ENCODE measurements around the gene GPAM.

The GPAM gene

GRCh38 chr10:112182784-112183328 is 709 bp downstream of the GPAM start:
- no peak for DNase-seq (ENCODE audit: low read depth)

DNA sequence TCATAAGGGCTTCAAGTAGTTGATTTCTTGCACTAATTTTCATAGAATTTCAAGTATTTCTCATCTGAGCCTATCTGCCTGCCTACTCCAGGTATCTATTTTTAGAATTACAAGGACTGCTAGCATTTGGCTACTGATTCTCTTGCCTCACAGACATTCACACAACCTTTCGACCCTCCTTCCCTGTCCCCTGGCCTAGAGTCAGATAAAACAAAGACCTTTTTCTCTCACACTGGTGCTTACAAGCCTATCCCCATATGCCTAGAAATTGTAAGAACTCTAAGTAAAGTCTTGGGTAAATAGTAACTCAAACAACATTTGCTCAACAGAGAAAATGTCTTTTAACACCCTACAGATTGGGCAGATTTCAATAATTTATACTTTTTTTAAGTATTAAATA is 6.3 kb downstream of the GPAM start:
- no peak for DNase-seq (ENCODE audit: low read depth)

DNA sequence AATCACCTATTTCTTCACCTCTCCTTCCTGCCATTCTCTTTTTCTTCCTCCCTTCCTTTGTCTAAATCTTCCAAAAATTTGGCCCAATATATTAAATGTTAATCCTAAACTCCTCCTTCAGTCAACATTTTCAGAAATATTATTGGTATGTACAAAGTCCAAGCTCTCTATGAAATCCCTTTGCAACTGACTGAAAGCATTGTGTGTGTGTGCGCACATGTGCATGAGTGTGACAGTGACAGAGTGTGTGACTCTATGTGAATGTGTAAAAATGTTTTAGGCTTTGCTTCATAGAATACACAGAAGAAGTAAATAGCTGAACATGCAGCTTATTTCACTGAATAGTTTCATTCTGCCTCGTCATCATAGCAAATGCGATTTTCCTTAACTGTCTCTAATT is 7.0 kb downstream of the GPAM start:
- DNase-seq (ENCODE audit: low read depth): no peak

DNA sequence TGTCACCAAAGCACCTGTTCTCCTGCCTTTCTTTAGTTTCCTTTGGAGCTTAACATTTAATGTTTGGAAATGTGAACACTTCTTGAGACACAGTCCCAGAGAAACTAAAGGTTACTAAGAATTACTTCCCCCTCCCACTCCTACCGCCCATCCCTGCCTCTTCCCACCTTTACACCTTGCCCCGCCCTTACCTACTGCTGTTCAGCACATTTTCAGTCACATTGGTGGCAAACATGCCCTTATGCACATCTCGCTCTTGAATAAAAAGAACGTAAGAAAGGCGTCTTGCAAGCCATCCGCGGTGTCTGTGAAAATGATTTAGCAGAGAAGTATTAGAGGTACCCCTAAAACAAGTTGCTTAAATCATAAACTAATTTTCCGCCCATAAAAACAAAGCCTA is 8.2 kb downstream of the GPAM start:
- no peak for DNase-seq (ENCODE audit: low read depth)

- DNase-seq (ENCODE audit: low read depth): no peak
Measured at GRCh38 chr10:112173206-112173605, 10.4 kb downstream of the GPAM start.

DNA sequence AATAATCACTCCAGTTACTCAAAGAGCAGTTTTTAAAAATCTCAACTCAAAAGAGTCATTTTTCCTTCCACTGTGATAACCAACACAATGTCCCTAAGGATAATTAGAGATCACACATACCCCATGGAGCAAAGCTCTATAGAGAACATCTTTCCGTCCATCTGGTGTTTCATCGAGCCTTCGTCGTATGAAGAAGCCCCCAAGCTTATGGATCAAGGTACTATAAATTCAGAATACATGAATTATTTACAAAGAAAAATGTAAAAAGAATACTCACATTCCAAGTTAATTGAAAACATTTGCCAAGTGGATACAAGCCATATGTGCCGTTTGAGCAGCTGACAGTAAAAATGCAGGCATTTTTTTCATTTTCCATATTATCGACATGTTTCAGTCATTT is 14.8 kb downstream of the GPAM start:
- DNase-seq (ENCODE audit: low read depth): no peak

- no peak for DNase-seq (ENCODE audit: low read depth)
Measured at GRCh38 chr10:112166800-112167199, 16.8 kb downstream of the GPAM start.

- no peak for DNase-seq (ENCODE audit: low read depth)
Measured at GRCh38 chr10:112161757-112162518, 21.6 kb downstream of the GPAM start.

DNA sequence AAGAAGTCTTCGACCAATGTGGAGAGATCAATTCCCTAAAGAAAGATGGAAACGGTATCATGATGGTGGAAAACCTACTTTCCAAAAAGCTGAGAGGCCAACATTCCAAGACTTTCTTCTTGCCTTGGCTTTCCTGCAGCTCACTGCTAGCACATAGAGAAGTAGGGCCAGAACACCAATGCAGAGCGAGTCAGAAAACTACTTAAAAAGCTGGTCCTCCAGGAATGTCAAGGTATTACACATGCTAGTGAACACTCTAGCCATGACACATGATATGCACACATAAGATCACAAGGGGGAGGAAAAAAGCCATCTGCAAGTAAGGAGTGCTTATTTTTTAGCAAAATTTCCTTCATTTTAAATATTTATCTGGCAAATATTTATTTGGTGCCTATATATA is 22.7 kb downstream of the GPAM start:
- DNase-seq (ENCODE audit: low read depth): no peak

DNA sequence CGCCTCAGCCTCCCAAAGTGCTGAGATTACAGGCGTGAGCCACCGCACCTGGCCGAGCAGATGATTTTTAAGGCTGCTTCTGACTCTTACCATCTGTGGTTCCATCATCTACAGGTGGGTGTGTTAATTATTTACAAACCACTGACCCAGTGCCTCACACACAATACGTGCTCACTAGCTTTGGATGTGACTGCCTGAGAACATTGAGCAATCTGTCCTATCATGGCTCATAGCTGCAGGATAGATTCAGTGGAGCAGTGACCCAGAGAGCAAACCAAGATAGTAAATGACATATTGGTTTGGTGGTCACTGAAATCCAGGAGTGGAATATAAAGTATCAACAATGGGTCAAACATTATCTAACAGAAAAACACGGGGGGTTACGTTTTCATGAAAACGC is 24.1 kb downstream of the GPAM start:
- no peak for DNase-seq (ENCODE audit: low read depth)

GRCh38 chr10:112151524-112152039 is 32.0 kb downstream of the GPAM start:
- DNase-seq (ENCODE audit: low read depth): no peak

DNA sequence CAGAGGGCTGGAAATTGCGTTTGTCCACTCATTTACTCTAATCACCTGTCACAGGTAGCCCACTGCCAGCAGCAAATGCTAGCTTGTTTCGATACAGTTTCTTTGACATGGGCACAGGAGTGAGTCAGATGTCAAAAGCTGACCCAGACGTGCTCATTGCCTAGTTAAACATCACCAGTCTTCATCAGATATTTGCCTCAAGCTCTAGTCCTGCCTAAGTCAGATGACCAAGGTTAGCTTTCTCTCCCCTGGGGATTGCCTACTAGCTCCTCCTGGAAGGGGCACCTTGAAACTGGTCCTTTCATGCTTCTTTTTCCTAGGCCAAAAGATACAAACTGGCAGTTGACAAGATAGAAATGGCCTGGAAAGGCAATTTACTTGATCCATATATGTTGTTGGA is 35.2 kb downstream of the GPAM start:
- DNase-seq (ENCODE audit: low read depth): no peak

DNA sequence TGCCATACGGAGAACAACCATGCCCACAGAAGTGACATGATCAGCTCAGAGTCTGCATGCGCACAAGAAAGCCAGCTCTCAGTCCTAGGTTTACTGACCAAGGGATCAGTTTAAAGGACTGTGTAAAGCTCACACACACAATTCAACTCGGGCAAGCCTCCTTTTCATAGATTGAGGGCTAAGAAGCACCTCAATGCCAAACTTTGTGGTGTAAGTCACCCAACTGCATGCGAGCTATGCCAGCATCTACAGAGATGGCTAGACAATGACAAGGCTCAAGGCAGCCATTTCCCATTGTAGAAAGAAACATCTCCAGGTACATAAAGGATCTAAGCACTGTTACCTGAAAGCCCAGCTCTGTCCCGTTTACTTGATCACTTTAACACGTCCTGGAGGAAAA is 36.8 kb downstream of the GPAM start:
- DNase-seq (ENCODE audit: low read depth): no peak

DNA sequence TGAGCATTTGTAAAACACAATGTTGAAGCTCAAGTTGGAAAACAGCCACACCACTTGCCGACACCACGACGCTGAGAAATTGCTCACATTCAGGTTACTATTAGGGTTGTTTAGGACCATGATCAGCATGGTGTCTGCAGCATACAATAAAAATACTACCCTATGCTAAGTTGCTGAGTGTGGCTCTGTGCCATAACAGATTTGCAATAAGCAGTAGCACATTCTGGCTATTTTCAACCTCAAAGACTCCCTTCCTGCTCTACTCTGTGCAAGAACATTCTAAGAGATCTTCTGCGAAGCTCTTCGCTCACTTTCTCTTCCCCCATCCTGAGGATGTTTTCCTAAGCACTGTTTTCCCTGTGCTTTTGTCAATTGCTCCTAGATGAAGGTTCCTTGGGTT is 38.3 kb downstream of the GPAM start:
- DNase-seq (ENCODE audit: low read depth): no peak

GRCh38 chr10:112143420-112143819 is 40.1 kb downstream of the GPAM start:
- DNase-seq (ENCODE audit: low read depth): no peak

DNA sequence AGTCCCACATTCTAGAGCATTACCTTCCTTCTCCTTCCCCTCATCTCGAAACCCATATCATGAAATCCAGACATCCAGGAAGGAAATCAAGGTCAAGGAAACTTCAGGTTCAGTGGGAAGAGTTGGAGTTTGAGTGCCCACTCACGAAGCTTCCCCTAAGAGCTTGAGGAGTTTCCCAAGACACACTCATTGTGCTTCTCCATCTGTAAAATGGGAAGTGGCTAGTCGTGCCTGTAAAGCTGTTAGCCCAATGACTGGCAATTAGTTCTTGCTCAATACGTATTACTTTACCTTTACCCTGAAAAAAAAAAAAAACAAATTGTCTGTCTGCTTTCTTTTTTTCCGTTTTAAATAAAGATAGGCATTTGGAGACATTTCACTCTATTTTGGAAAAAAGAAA is 42.3 kb downstream of the GPAM start:
- no peak for DNase-seq (ENCODE audit: low read depth)

DNA sequence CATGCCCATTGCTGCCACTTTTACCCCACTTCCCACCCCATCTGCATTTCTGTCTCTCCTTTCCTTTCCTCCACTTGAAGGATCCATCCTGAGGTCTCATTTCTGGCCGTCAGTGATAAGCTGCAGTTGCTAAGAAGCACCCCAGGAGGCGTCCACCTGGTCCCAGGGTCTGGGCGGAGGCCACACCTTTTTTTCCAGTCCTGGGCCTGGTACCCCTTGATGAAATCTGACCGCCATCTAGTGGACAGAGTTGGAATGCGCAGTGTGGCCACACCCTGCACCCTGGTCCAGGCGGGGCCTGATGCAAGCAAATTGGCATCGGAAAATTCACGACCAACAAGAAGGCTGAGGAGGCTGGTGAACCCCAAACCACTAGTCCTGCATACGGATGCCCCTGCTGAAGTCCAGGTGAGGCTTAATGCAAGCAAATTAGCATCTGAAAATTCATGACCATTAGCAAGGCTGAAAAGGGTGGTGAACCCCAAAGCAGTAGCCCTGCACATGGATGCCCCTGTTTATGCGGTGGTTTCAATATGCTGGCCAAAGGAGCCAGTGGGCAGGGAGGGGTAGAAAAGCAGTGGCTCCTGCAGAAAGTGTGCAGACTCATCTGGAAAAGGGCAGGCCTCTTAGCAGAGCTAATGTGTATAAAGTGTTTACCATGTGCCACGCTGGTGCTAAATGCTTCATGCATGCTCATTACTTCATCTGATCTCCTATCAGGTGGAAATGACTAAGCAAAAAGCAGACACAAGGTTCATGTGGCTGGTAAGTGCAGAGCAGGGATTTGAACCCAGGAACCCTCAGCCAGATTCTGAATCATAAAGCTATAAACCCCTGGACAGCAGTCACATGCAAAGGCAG is 43.2 kb downstream of the GPAM start:
- peak; percentile 43 for DNase-seq (ENCODE audit: low read depth)

DNA sequence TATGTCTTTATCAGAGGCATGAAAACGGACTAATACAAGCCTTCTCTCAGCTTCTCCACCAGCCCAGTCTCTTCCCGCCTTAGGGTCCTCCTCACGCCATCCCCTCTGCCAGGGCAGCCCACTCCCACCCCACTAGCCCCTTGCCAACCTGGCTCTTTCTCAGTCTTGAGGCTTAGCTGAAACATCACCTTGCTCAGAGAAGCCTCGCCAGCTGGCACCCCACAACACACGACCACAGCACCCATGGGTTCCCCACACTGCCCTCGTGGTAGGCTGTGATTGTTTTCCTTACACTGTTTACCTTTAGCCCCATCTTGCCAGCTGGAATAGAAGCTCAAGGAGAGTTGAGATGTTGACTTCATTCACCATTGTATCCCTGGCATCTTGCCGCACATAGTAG is 44.4 kb downstream of the GPAM start:
- no peak for DNase-seq (ENCODE audit: low read depth)

GRCh38 chr10:112137154-112137987 is 46.2 kb downstream of the GPAM start:
- peak; percentile 30 for DNase-seq (ENCODE audit: low read depth)

DNA sequence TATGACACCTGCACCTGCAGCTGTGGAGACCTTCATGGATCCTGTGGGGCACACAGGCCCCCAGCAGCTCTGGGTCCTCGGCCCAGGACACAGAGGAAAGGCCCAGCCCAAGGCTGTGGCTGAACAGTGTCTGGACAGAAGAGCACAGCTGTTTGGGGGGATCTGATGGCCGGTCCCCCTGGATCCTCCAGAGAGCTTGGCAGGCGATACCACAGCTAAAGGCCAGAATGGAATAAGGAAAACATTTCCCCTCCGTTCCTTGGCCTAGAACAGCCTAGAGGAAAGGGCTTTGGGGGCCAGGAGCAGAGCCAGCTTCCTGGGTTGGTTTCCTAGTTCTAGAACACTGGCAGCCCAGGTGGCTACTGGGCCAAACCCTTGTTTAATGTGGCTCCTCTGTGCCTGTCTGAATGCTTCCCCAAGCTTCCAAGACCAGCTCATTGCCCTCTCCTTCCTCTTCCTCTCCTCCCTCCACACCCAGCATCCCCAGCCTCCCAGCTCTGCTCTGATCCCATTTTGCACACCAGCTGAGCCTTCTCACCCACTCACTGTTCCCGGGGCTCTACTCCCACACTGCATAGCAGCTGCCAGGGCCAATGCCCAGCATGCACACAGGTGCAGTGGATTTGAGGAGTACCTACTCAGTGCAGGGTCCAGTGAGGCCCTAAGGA is 46.9 kb downstream of the GPAM start:
- no peak for DNase-seq (ENCODE audit: low read depth)

DNA sequence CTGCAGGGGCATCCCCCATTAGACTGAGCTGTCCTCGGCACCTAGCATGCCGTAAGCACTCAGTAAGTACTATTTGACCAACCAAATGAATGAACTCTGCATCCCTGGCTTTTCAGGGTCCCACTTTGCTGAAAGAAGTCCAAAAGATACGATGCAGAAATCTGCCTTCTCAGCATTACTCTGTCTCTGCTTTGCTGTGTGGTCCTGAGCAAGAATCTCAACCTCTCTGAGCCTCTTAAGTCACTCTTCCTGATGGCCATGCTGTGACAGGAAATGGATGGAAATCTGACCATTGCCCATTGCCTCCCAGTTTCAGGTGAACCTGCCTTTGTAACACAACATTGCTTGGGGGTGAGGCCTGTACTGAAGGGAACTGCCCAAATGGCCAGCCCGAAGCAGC is 48.0 kb downstream of the GPAM start:
- no peak for DNase-seq (ENCODE audit: low read depth)

DNA sequence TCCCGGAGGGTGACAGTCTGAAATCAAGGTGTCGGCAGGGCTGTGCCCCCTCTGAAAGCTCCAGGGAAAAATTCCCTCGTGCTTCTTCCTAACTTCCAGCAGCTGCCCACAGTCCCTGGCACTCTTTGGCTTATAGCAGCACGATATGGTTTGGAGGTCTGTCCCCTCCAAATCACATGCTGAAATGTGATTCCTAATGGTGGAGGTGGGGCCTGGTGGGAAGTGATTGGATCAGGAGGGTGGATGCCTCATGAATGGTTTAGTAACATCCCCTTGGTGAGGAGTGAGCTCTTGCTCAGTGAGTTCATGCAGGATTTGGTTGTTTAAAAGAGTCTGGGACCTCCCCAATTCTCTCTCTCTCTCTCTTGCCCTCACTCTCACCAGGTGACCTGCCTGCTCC is 51.1 kb downstream of the GPAM start:
- no peak for DNase-seq (ENCODE audit: low read depth)

All from HS-5 (cell line).